ENCODE data around the gene HACD2. TPM values are rescaled to one million over a fixed set of nuclear protein-coding genes. Genes with fewer than 3 reads are reported as not detected.

HACD2 gene
- total RNA-seq, 1 experiment from 2014 or later = 18.8 TPM

DNA sequence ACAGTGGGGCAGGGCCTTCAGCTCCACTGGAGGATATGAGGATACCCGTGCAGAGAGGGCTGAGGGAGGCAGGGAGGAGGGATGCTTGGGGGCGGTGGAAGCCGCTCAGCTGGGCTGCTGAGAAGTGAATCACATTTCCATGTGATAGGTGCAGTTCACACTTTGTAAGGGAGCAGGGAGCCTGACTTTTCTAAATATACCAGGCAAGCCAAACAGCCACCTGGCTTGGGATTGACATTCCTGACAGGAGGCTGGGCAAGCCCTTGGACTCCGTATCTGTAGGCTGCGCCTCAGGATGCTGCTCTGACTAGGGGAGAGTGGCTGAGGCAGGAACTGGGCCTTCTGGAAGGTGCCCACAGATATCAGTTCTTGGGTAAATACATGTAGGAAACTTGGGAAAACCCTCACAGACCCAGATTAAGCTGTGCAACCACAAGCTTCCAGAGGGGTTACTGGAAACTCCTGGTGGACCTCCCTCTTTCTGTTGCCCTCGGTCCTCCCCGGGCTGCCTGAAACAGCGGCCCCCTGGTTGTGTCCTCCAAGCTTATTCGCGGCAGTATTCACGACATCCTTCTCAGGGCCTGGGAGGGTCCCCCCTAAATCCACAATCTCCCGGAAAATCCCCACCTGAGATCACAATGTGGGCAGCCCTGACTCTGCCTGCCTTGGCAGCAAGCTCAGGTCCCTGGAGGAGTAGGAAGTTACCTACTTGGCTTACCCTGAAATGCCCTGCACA lies 103.0 kb downstream of the HACD2 start:
- no peak for DNase-seq (ENCODE audit: low spot score)

GRCh38 chr3:123481071-123481470 lies 103.8 kb downstream of the HACD2 start:
- DNase-seq (ENCODE audit: low spot score) = no peak

DNA sequence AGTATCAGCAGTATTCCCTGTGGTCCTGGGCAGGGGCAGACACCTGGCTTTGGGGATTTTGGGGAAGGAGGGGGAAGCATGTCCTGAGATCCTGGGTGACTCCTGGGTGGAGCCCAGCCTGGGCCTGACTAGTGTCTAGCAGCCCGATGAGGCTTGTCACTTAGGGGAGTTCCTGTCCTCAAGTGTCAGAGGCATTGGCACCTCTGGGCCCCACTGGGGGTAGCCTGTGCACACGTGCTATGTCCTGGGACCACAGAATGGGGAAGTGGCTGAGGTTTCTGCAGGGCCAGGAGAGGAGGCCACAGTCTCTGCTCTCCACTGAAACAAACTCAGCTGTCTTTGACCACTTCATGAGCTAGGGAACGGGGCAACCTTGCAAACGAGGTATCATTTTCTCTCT lies 104.4 kb downstream of the HACD2 start:
- no peak for DNase-seq (ENCODE audit: low spot score)

- DNase-seq (ENCODE audit: low spot score) = no peak
Measured at GRCh38 chr3:123479891-123480290, 105.0 kb downstream of the HACD2 start.

DNA sequence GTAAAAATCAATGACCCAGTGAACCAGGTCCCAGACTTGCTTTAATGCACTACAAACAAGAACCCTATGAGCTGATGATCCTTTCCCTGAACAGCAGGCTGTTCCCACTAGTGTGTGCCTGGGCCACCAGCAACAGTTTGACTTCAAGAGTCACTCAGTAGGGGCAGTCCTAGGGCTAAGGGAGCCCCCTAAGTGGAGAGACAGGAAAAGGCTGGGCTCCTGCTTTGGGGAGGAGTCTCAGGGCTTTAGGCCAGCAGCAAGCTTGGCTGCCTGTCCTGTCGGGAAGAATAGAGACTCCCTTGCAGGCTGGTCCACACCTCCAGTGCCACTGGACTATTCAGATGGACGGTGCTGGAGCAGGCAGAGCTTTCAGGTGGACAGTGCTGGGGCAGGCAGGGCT lies 106.5 kb downstream of the HACD2 start:
- DNase-seq (ENCODE audit: low spot score) = no peak

GRCh38 chr3:123476967-123477750 lies 107.7 kb downstream of the HACD2 start:
- DNase-seq (ENCODE audit: low spot score) = no peak

- DNase-seq (ENCODE audit: low spot score) = no peak
Measured at GRCh38 chr3:123475786-123476185, 109.1 kb downstream of the HACD2 start.

GRCh38 chr3:123471106-123471505 lies 113.7 kb downstream of the HACD2 start:
- no peak for DNase-seq (ENCODE audit: low spot score)

DNA sequence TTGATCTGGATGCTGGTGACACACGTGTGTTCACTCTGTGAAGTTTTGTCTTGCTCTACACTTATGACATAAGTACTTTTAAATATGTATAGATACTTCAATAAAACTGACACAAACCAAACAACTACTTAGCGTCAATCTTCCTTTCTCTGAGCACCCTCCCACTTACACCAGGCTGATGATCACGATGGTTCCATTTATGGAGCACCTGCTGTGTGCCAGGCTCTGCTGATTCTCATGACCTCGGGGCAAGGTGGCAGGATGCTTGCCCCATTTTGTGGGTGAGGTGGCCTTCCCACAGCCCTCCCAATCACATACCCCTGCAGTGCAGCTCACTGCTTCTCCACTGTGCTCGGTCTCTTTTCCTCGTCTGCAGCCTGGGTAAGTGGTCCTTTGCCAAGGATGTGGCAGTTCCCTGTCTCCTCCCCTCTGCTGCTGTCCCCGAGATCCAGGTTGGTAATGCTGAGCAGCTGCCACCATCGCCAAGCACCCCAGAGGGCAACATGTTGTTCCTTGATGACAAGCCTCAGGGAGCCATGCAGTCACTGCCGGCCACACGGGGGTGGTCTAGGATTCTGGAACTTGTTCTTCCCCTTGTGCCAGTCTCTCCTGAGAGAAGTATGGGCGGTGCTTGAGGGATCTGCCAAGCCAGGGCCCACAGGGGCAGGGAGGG lies 115.4 kb downstream of the HACD2 start:
- DNase-seq (ENCODE audit: low spot score) = no peak

- no peak for DNase-seq (ENCODE audit: low spot score)
Measured at GRCh38 chr3:123467046-123467445, 117.8 kb downstream of the HACD2 start.

DNA sequence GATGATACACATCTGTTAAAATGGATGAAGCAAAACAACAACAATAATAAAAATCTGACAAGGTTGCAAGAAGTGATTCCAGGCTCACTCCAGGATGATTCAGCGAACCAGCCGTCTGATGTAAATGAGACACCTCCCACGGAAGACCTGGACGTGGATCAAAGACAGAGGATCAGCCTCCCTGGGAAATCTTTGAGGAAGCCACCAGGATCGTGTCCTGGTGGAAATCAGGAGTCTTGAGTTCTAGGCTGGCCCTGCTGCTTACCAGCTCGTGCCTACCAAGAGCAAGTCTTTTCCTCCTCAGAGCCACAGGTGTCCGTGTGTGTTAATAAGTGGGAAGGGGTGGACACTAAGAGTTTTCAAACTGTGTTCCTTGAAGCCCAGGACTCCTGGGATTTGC lies 120.6 kb downstream of the HACD2 start:
- DNase-seq (ENCODE audit: low spot score) = no peak

DNA sequence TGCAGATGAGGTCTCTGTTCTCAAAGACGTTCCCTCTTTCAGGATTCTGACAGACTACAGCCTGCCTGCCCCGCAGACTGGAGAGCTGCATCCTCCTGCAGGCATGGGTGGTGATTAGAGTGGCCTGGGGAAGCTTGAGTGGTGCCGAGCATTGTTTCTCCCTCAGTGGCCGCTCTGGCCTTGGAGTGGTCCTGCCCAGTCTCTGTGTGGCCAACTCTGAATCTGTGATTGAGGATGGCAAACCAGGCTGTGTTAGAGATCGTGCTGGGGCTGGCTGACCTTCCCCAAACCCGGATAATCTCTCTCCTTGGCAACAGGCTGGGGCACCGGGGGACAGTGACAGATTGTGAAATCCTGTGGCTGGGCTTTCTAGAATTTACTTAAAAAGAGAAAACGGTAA lies 125.0 kb downstream of the HACD2 start:
- no peak for DNase-seq (ENCODE audit: low spot score)

- DNase-seq (ENCODE audit: low spot score) = no peak
Measured at GRCh38 chr3:123458255-123458654, 126.6 kb downstream of the HACD2 start.

- no peak for DNase-seq (ENCODE audit: low spot score)
Measured at GRCh38 chr3:123457841-123458240, 127.0 kb downstream of the HACD2 start.

DNA sequence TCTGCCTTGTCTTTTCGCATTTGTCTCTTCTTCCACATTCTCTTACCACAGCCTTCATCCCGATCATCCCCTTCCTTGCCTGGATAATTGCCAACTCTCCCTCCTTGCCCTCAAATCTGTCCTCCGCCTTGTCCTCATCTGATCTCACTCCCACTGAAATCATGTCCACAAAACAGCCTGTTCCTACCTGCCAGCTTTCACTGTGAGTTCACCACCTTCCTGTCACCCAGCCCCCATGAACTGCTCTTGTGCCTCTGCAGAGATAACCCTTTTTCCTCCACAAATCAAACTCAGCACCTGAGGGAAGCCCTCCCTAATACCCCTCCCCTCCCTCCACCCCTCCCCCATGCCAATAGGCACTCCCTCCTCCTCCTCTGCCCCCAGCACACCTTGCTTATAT lies 131.2 kb downstream of the HACD2 start:
- DNase-seq (ENCODE audit: low spot score) = no peak

DNA sequence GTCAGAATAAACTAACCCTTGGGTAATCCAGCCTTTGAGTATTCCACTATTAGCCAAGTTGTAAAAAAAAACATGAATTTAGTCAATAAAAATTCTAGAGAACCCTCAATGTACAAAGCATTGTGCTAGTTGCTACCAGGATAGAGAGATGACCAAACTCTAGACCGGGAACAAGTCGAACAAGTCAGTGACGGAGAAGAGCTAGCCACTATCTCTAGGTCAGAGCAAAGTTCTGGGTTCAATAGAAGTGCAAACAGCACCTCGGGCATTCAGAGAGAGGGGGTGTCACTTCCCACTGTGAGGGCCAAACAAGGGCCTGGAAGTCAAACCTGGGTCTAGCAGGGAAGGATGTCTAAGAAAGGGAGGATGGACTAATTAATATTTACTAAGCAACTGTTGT lies 133.7 kb downstream of the HACD2 start:
- no peak for DNase-seq (ENCODE audit: low spot score)

DNA sequence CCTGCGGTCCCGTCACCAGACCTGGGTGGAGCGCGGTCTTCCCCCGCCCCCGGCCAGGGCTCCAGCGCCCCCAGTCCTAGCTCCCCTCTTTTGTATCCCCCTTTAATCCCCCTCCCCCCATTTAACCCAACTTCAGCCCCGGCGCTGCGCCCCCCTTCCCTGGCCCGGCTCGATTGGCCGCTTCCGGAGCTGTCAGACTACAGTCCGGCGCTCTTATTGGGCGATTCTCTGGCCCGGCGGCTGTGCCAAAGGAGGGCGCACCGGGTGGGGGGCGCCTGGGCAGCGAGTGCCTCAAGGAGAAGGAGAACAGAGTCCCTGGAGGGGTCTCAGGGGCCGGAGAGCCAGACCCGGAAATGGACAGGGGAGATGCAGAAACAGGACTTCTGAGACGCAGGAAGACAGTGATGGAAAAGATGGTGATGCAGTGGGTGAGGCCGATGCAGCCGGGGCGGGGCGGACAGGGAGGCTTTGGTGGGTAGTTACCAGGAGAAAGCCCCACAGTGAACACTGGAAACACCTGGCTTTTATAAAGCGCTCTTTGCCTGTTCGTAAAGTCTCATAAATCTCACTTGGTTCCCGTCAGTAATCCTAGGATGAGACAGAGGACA lies 134.8 kb downstream of the HACD2 start:
- no peak for DNase-seq (ENCODE audit: low spot score)

- no peak for DNase-seq (ENCODE audit: low spot score)
Measured at GRCh38 chr3:123449102-123449996, 135.5 kb downstream of the HACD2 start.

DNA sequence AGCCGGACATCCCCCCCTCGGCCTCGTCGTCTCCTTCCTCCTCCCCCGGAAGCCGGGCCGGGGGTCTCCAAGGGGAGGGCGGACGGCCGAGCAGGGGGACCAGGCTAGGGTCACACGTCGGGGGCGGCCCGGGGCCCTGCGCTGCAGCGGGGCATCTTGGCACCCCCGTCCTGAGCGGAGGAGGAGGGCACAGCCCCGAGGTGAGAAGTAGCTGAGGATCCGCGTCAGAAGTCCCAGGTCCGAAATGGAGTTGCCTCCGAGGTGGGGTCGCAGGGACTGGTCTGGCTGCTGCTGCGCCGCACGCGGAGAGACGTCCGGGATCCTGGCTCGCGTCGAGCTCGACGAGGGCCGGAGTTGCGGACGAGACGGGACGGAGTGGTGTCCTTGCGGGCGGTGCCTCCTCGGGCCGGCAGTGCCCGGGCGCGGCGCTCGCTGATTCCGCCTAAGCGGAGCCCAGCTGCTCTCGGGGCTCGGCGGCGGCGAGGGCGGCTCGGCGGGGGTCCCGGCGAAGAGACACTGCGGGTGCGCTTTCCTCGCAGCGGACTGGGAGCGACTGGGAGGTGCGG lies 136.2 kb downstream of the HACD2 start, which contains the start of gene ADCY5:
ADCY5 (minus strand) TSS at position 555 of the 566 bp plus-strand sequence; CDS start at position 10, 545 bp downstream.
- no peak for DNase-seq (ENCODE audit: low spot score)

DNA sequence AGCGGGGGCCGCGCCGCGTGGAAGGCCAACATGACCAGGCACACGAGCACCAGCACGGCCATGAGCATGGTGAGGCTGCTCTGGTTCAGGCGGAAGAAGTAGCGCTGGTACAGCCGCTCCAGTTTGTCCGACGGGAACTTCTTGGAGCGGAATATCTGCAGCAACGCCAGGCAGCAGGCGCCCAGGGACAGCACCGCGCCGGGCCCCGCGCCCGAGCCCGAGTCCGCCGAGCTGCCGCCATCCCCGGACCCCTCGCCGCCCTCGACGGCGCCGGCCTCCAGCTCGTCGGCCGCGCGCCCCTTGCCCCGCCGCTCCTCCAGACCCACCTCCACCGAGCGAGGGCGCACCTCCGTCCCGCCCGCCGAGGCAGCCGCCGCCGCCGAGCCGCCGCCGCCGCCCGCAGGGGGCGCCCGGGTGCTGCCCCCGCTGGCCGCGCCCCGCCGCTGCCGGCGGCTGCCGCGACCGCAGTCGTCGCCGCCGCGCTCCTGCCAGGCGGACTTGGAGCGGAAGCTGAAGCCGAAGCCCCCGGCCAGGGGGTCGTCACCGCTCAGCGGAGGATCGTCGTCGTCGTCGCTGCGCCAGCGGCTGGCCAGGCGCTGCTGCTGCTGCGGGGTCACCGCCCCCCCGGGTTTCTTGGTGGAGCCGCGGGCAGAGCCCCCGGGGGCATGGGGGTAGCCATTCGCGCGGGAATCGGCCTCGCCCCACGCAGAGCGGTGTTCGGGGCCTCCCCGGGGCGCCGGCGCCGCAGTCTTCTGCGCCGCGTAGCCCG lies 136.9 kb downstream of the HACD2 start:
- no peak for DNase-seq (ENCODE audit: low spot score)

All from HT-29 (cell line).